NCI-H146 (cell line): Measurements from ENCODE around the gene COPZ1.

ENCODE experiments used
- DNase-seq: peaks from one replicate; lab custom pipeline; 2025; lab: John Stamatoyannopoulos, UW

COPZ1 gene

DNA sequence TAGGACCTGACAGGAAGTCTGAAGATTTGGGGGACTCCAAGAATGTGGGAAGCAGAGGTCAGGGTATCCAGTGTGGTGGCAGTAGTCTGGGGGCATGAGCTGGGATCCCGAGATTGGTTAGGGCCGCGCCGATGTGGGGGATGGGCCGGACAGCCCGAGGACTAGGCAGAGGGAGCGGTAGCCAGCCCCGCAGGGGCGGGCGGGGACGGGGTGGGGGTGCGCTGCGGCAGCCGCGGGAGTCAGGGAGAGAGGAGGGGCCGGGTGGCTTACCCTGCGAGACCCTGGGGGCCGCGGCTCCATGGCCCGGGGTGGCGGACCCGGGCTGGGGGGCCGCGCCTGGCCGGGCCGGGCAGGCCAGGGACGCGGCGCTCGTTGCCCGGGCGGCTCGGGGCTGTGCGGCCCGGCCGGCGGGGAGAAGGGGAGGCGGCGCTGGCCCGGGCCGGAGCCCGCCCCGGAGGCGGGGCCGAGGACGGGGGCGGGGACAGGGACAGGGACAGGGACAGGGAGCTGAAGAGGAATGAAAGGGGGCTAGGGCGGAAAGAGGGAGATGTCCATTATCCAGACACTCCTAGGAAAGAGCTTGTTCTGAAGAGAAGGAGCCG is 54.0 kb downstream of the COPZ1 start:
- peak; percentile 73 for DNase-seq

- peak; percentile 93 for DNase-seq
Observed at GRCh38 chr12:54379398-54380201, 54.7 kb downstream of the COPZ1 start.

DNA sequence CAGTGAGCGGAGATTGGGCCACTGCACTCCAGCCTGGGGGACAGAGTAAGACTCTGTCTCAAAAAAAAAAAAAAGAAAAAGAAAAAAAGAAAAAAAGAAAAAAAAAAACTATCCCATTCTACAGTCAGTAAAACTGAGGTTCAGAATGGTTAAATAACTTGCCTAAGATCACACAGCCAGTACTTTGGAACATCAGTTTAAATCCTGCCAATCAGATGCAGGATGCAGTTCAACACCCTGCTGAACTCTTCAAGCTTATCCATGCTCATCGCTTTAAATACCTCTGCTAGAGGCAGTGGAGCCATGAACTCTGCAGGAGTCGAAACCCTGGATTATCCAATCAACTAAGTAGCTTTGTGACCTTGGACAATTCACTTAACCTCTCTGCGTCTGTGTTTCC is 56.2 kb downstream of the COPZ1 start:
- no peak for DNase-seq

GRCh38 chr12:54383041-54383609 is 58.2 kb downstream of the COPZ1 start:
- DNase-seq = no peak

GRCh38 chr12:54384591-54385041 is 59.7 kb downstream of the COPZ1 start, which contains the start of gene ZNF385A:
Gene ZNF385A (minus strand): TSS chr12:54384733. CDS start chr12:54384514, 219 bp downstream.
- DNase-seq = no peak

GRCh38 chr12:54385251-54385914 is 60.5 kb downstream of the COPZ1 start:
- no peak for DNase-seq

GRCh38 chr12:54386403-54387113 is 61.6 kb downstream of the COPZ1 start:
- DNase-seq = no peak

DNA sequence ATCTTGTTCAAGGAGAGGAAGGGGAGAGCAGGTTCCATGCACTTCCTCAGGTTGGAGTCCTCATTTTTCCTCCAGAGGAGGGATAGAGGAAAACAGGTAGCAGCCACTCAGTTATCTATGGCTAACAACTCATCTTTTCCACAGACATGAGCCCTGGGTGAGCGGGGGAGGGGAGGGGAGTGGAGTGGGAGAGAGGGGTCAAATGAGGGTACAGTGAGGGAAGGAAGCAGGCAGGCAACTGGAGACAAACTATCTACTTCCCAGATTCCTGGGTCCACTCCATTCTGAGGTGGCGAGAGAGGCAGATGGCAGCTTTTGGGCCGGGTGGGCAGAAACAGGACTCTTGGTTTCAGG is 62.2 kb downstream of the COPZ1 start:
- DNase-seq = no peak

GRCh38 chr12:54388237-54389133 is 63.6 kb downstream of the COPZ1 start:
- no peak for DNase-seq

GRCh38 chr12:54389134-54389508 is 64.2 kb downstream of the COPZ1 start:
- DNase-seq = no peak

GRCh38 chr12:54389607-54390175 is 64.8 kb downstream of the COPZ1 start:
- DNase-seq = no peak

GRCh38 chr12:54390176-54390667 is 65.3 kb downstream of the COPZ1 start:
- DNase-seq = peak; percentile 13

DNA sequence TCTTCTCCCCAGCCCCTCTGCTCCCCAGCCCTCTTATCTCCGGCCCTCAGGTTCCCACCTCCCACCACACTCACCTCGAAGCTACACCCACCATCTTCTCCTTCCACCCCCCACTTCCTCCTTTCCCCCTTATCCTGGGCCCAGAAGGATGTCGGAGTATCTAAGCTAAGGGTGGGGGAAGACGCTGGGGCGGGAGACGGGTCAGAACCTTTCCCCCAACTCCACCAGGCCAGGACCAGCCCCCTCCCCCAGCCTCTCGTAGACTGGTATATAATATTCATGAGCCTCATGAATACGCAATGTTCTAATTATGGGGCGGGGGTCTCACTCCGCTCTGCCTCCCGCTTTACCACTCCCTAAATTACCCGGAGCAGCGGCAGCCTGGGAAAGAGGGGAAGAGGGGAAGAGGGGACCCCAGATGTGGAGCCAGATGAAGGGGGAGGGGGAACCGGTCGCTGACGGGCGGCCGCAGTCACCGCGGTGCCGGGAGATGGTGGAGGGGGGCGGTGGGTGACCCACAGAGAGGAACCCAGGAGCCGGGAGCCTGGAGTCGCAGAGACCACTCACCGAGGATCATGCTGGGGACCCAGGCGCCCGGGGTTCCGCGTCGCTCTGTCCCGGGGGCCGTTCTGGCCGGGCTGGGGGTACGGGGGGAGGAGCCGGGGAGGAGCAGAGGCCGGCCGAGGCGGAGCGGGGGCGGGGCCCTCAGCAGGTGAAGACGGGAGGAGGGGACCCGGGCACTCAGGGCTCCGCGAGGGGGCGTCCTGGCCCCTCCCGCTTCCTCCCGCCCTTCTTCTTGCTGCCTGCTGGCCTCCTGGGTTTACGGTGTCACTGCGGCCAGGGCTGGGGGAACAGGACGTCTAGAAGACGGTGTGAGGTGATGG is 66.0 kb downstream of the COPZ1 start:
- peak; percentile 86 for DNase-seq

GRCh38 chr12:54392485-54393206 is 67.7 kb downstream of the COPZ1 start:
- DNase-seq = no peak

DNA sequence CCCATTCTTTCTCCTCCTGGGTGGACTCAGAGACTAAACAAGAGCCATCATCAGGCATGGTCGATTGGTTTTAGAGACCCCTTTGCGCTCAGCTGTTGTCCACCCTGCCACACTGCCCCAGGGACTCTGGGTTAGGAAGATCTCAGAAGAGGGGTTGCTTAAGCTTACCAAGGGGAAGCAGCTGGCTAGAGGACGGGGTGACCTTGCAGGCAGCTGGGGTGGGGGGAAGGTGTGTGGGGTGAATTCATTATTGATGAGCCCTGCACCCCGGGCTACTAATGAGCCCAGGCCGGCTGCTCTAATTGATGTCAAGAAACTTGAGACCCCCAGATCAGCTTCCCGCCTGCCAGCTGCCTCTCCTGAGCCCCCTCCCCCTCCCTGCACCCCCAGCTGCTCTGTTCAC is 68.3 kb downstream of the COPZ1 start:
- DNase-seq = no peak

DNA sequence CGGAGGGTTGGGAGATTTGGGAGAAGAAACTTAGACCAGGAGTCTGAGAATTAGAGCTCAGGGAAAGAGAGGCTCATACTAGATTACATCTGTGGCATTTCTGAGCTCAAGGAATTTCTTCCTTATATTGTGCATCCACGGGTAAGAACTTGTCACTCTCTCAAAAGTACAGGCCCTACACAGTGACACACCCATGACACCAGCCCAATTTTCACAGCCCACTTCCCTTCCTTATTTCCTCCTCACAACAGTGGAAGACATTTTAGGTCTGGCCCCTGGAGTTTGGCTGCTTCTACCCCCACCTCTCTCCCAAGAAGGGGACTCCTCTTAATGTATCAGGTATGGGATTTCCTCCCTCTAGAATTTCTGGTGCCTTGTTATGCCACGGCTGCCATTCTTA is 68.8 kb downstream of the COPZ1 start:
- DNase-seq = no peak

DNA sequence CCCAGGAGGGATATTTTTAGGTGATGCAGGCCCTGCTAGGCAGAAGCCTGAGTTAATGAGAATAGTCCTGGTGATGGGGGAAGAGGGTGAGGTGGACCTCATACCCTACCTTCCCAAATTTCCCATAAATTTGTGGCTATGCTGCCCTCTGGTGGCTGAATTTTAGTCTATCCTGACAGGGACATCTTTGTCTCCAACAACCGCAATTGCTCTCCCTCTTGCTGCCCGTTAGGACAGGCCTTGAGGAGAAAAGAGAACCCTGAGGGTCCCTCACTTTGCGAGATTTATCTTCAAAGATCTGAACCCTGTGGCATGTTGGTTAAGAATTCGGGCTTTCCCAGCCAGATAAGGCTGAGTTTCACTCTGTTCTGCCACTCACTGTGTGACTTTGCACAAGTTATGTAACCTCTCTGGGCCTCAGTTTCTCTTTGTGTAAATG is 69.4 kb downstream of the COPZ1 start:
- peak; percentile 47 for DNase-seq

DNA sequence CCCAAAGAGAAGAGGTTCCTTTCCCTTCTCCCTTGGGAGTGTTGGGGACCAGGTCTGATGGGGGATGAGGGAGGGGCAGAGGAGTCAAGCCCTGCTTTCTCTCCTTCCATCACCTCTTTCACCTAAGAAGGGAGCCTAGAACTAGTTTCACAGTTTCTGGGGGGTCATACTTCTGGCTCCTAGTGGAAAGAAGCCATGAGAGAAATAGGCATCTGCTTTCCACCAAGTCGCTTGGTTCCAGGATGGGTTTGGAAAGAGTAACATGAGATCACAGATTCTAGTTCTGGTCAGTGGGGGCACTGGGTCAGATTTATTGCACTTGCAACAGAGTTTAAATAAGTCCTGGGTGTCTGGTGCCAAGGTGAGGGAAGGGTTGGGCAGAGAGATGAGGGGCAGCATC is 70.1 kb downstream of the COPZ1 start:
- no peak for DNase-seq

- DNase-seq = no peak
Observed at GRCh38 chr12:54395545-54395944, 70.6 kb downstream of the COPZ1 start.
